HCT116 (cell line): ENCODE results near the gene FOXJ2. TPM values are rescaled to one million over a fixed set of nuclear protein-coding genes. Genes with fewer than 3 reads are reported as not detected.

Experiments used
- ATAC-seq: fragments of 200-7000 bp; cut with Tn5 transposase; 2 replicates; pipeline ENCODE4 v1.9.1; 2020; ENCODE audit warnings: mild to moderate bottlenecking, moderate library complexity
- BruUV-seq: library from RNA; stranded (reverse); fragments of 400-500 nt; replicated peaks from 2 replicates; lab custom pipeline; 2021; lab: Mats Ljungman, UMichigan
- CTCF ChIA-PET: fragments of 300-600 bp; sonication (Branson Sonifier 250); formaldehyde crosslinking; loops from one replicate; lab custom pipeline; 2021; ENCODE audit warnings: antibody characterized with exemption; lab: Charles Lee
- POLR2A ChIA-PET: fragments of 300-600, 350-600 bp; sonication (Branson Sonifier 250); formaldehyde crosslinking; loops from one replicate; lab custom pipeline; 2021; ENCODE audit warnings: antibody characterized with exemption; lab: Charles Lee
- RAD21 ChIA-PET, 2 experiments: fragments of 300-600 bp; sonication (Branson Sonifier 250); formaldehyde crosslinking; loops; one replicate each; lab custom pipeline; 2023; ENCODE audit warnings: low total read pairs in 2 of 2; ENCODE audit not compliant: uncharacterized antibody in 2 of 2, unreplicated experiment in 2 of 2, low non-redundant PET in 1 of 2; lab: Charles Lee
- DNase-seq: peaks from one replicate; pipeline ENCODE4 v3.0.0-alpha.2; 2010; ENCODE audit warnings: low read depth, low spot score
- H2AFZ ChIP-seq: fragments of 200-600 bp; shearing (Covaris generic), sonication (generic); 2 replicates; pipeline ENCODE4 v1.6.1; 2017; ENCODE audit warnings: low read depth, mixed run types, mixed read lengths, antibody characterized with exemption, low read length; ENCODE audit not compliant: poor library complexity, severe bottlenecking
- H3K27ac ChIP-seq: 2 replicates; pipeline ENCODE4 v1.5.1; 2012; ENCODE audit warnings: low read depth, low read length
- H3K27me3 ChIP-seq: fragments of 200-600 bp; sonication (generic); 2 replicates; pipeline ENCODE4 v1.6.1; 2016; ENCODE audit warnings: mixed run types, low read length, mixed read lengths; ENCODE audit not compliant: insufficient read depth
- H3K36me3 ChIP-seq, 2 experiments: fragments of 200-500 bp in 1 of 2; fragments of 200-600 bp in 1 of 2; sonication (Bioruptor generic) in 1 of 2; sonication (generic) in 1 of 2; 2 replicates each; pipeline versions ENCODE4 v1.5.1 to v1.6.1; 2014 to 2016; ENCODE audit warnings: low read length in 2 of 2, inconsistent platforms in 1 of 2, mixed read lengths in 1 of 2, mixed run types in 1 of 2; ENCODE audit not compliant: insufficient read depth in 2 of 2, control insufficient read depth in 1 of 2
- H3K4me1 ChIP-seq, 2 experiments: fragments of 200-600 bp in 1 of 2; sonication (generic) in 1 of 2; 2 replicates each; pipeline versions ENCODE4 v1.5.1 to v1.6.1; 2012 to 2017; ENCODE audit warnings: low read length in 2 of 2, inconsistent platforms in 1 of 2, mild to moderate bottlenecking in 1 of 2, mixed read lengths in 1 of 2, mixed run types in 1 of 2, moderate library complexity in 1 of 2; ENCODE audit not compliant: insufficient read depth in 2 of 2, control insufficient read depth in 1 of 2
- H3K4me2 ChIP-seq: fragments of 200-600 bp; sonication (generic); 2 replicates; pipeline ENCODE4 v1.6.1; 2017; ENCODE audit warnings: mixed run types, low read length, mixed read lengths
- H3K4me3 ChIP-seq, 2 experiments: fragments of 200-600 bp in 1 of 2; sonication (generic) in 1 of 2; replicated peaks in 1 of 2; 2 replicates each; pipeline ENCODE4 v1.5.1; 2011 to 2016; ENCODE audit warnings: low read length in 2 of 2, control low read depth in 1 of 2, low read depth in 1 of 2, mild to moderate bottlenecking in 1 of 2, mixed read lengths in 1 of 2, mixed run types in 1 of 2
- H3K79me2 ChIP-seq: fragments of 200-600 bp; sonication (generic); 2 replicates; pipeline ENCODE4 v1.6.1; 2017; ENCODE audit warnings: mild to moderate bottlenecking, mixed run types, low read length, moderate library complexity, mixed read lengths; ENCODE audit not compliant: insufficient read depth
- H3K9ac ChIP-seq: fragments of 200-600 bp; sonication (generic); 2 replicates; pipeline ENCODE4 v1.6.1; 2016; ENCODE audit warnings: low read length, mixed read lengths
- H3K9me2 ChIP-seq: fragments of 200-600 bp; sonication (generic), shearing (Covaris generic); 2 replicates; pipeline ENCODE4 v1.6.1; 2017; ENCODE audit warnings: mixed run types, mild to moderate bottlenecking, moderate library complexity; ENCODE audit not compliant: insufficient read depth
- H3K9me3 ChIP-seq, 2 experiments: fragments of 200-500 bp in 1 of 2; fragments of 200-600 bp in 1 of 2; sonication (Bioruptor generic) in 1 of 2; sonication (generic) in 1 of 2; 2 replicates each; pipeline ENCODE4 v1.6.1; 2014 to 2017; ENCODE audit warnings: low read length in 2 of 2, mixed read lengths in 2 of 2, inconsistent platforms in 1 of 2, low read depth in 1 of 2, mild to moderate bottlenecking in 1 of 2, mixed run types in 1 of 2, moderate library complexity in 1 of 2; ENCODE audit not compliant: control insufficient read depth in 1 of 2, insufficient read depth in 1 of 2
- H4K20me1 ChIP-seq: fragments of 200-600 bp; sonication (generic), shearing (Covaris generic); 2 replicates; pipeline ENCODE4 v1.6.1; 2017; ENCODE audit warnings: mixed run types, mild to moderate bottlenecking, moderate library complexity; ENCODE audit not compliant: insufficient read depth
- ATF3 ChIP-seq: IDR thresholded peaks from 2 replicates; pipeline ENCODE4 v1.6.1; 2012
- CBX3 ChIP-seq: IDR thresholded peaks from 2 replicates; pipeline ENCODE4 v1.6.1; 2012; ENCODE audit warnings: low read depth
- CTCF ChIP-seq, 3 experiments: fragments of 200-600 bp in 1 of 3; sonication (generic) in 1 of 3; IDR thresholded peaks in 2 of 3; conservative IDR thresholded peaks in 1 of 3; 2 replicates each; pipeline ENCODE4 v1.5.1; 2012 to 2017; ENCODE audit warnings: low read depth in 2 of 3, low read length in 2 of 3, antibody characterized with exemption in 1 of 3, borderline replicate concordance in 1 of 3, control low read depth in 1 of 3, mild to moderate bottlenecking in 1 of 3, mixed read lengths in 1 of 3, mixed run types in 1 of 3, moderate library complexity in 1 of 3; ENCODE audit not compliant: insufficient read depth in 1 of 3
- EZH2 ChIP-seq: fragments of 200-600 bp; sonication (generic); IDR thresholded peaks from 2 replicates; pipeline ENCODE4 v1.6.1; 2017; ENCODE audit warnings: antibody characterized with exemption, mixed run types
- POLR2A ChIP-seq: IDR thresholded peaks from 2 replicates; pipeline ENCODE4 v1.7.0; 2011; ENCODE audit warnings: borderline replicate concordance; ENCODE audit not compliant: insufficient read depth, insufficient read length; ENCODE audit errors: extremely low read depth
- POLR2AphosphoS5 ChIP-seq: IDR thresholded peaks from 2 replicates; pipeline ENCODE4 v1.6.1; 2011; ENCODE audit warnings: mild to moderate bottlenecking, low read depth, low read length, moderate library complexity
- RAD21 ChIP-seq: IDR thresholded peaks from 2 replicates; pipeline ENCODE4 v1.6.1; 2012; ENCODE audit warnings: low read depth, mild to moderate bottlenecking
- REST ChIP-seq: IDR thresholded peaks from 2 replicates; pipeline ENCODE4 v1.6.1; 2012; ENCODE audit warnings: low read depth
- SIN3A ChIP-seq: IDR thresholded peaks from 2 replicates; pipeline ENCODE4 v1.6.1; 2012; ENCODE audit warnings: low read depth
- SP1 ChIP-seq: IDR thresholded peaks from 2 replicates; pipeline ENCODE4 v1.6.1; 2012; ENCODE audit warnings: low read depth
- TCF7L2 ChIP-seq: IDR thresholded peaks from 2 replicates; pipeline ENCODE4 v1.7.0; 2011; ENCODE audit warnings: borderline replicate concordance, inconsistent platforms; ENCODE audit not compliant: insufficient read depth, insufficient read length; ENCODE audit errors: extremely low read depth
- YY1 ChIP-seq: IDR thresholded peaks from 2 replicates; pipeline ENCODE4 v1.6.1; 2011; ENCODE audit warnings: low read length, low read depth, moderate library complexity, mild to moderate bottlenecking; ENCODE audit not compliant: insufficient replicate concordance; ENCODE audit errors: extremely low read depth
- ZNF274 ChIP-seq: fragments of 200-500 bp; sonication (Bioruptor generic); IDR thresholded peaks from 2 replicates; pipeline ENCODE4 v1.6.1; 2014; ENCODE audit warnings: mild to moderate bottlenecking, low read depth, low read length, inconsistent platforms
- intact Hi-C: fragments of 100-400 bp; cut with micrococcal nuclease; formaldehyde crosslinking; loops from 2 replicates; pipeline ENCODE4 v1.10.0; 2022
- total RNA-seq: library from RNA; stranded (reverse); gene quantifications from one replicate; pipeline ENCODE4 v1.2.1, GENCODE V29; 2021; ENCODE audit not compliant: unreplicated experiment

The FOXJ2 gene
- total RNA-seq, 1 experiment from 2014 or later = 20.3 TPM

- RAD21 ChIA-PET = no interaction called here
- Histone ChIP-seq H3K9me2 (no peaks in the 10 kb centered on the region), H3K4me1 (no peaks in the 10 kb centered on the region), H3K9ac (no peak overlapping the region), H2AFZ (no peak overlapping the region), H3K79me2 (no peaks in the 10 kb centered on the region), H3K4me2 (no peak overlapping the region), H3K27me3 (no peaks in the 10 kb centered on the region), H3K4me3 (no peak overlapping the region), H3K27ac (no peak overlapping the region), H4K20me1 (no peaks in the 10 kb centered on the region), H3K36me3 (peaks cover 4 to 5% of the 10 kb centered on the region in 2 experiments; a peak in 2 of 4 replicates), H3K9me3 (no peaks in the 10 kb centered on the region)
- CTCF ChIA-PET = interaction anchor here (1.9 kb wide), 1 partner anchor 12 kb away, joined by 5 read pairs; no protein-coding TSS in a partner anchor
- ATAC-seq = no peak
- BruUV-seq = no TSS peak
- no peak for DNase-seq
- POLR2A ChIA-PET = no interaction called here
- TF ChIP-seq ATF3 (no peak), EZH2 (no peak), TCF7L2 (no peak), REST (no peak)
- intact Hi-C loops = no loop called here
Measured at GRCh38 chr12:8057839-8058238, 25.3 kb downstream of the FOXJ2 start.

GRCh38 chr12:8058506-8058905, 26.0 kb downstream of the FOXJ2 start:
- no peak for ATAC-seq

More at GRCh38 chr12:8058506-8058905, 26.0 kb downstream of the FOXJ2 start:
- ChIA-PET RAD21 (no interaction called here), CTCF (interaction anchor here (1.4 kb wide), 1 partner anchor 13 kb away, joined by 4 read pairs; no protein-coding TSS in a partner anchor), POLR2A (no interaction called here)
- Histone ChIP-seq H3K36me3 (peaks cover 4 to 5% of the 10 kb centered on the region in 2 experiments; a peak in 1 of 4 replicates), H3K4me1 (no peaks in the 10 kb centered on the region), H3K27ac (no peak overlapping the region), H3K27me3 (no peaks in the 10 kb centered on the region), H3K79me2 (no peaks in the 10 kb centered on the region), H4K20me1 (no peaks in the 10 kb centered on the region), H3K9me2 (no peaks in the 10 kb centered on the region), H3K4me3 (no peak overlapping the region), H3K9ac (no peak overlapping the region), H3K9me3 (no peaks in the 10 kb centered on the region), H3K4me2 (no peak overlapping the region), H2AFZ (no peak overlapping the region)
- no peak for DNase-seq
- BruUV-seq = no TSS peak
- TF ChIP-seq RAD21 = no peak
- TF ChIP-seq YY1 = no peak
- TF ChIP-seq CBX3 = no peak
- no peak for TF ChIP-seq SP1
- no peak for TF ChIP-seq SIN3A
- TF ChIP-seq EZH2 = no peak
- TF ChIP-seq ZNF274 = no peak
- TF ChIP-seq ATF3 = no peak
- no peak for TF ChIP-seq CTCF (IDR thresholded peaks at IDR 0.05 in 2 of 3, conservative IDR thresholded peaks at IDR 0.05 in 1 of 3; ENCODE audit: borderline replicate concordance in 1 of 3, insufficient read depth in 1 of 3, low read depth in 2 of 3, low read length in 2 of 3)
- no peak for TF ChIP-seq POLR2AphosphoS5
- no peak for TF ChIP-seq POLR2A
- intact Hi-C loops = no loop called here
